ENCODE results near the gene PRSS23.
"Not testable (repeated sequence)": the region's sequence is repeated elsewhere in the genome, so short reads cannot be mapped to it uniquely, and the experiment has no call there.

The PRSS23 gene

DNA sequence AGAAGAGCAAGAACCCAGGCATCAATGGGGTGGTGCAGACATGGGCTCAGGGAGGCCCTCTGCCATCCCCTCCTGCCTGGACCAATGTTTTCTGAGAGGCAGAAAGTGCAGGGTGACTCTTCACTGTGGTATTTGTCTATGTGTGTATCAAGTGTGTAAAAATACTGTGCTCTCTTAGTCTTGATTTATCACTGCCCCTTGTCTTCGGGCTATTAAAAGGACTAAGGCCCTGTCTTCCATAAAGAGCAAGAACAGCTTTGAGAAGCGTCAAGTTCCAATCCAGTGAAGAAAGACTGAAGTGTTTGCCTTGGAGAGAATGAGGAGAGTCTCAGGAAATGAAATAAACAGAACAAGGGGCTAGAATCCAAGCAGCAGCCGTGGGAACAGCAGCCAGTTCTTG is 14.4 kb downstream of the PRSS23 start:
- no peak for DNase-seq (ENCODE audit: low spot score)

- no peak for DNase-seq (ENCODE audit: low spot score)
Measured at GRCh38 chr11:86815726-86816125, 15.4 kb downstream of the PRSS23 start.

DNA sequence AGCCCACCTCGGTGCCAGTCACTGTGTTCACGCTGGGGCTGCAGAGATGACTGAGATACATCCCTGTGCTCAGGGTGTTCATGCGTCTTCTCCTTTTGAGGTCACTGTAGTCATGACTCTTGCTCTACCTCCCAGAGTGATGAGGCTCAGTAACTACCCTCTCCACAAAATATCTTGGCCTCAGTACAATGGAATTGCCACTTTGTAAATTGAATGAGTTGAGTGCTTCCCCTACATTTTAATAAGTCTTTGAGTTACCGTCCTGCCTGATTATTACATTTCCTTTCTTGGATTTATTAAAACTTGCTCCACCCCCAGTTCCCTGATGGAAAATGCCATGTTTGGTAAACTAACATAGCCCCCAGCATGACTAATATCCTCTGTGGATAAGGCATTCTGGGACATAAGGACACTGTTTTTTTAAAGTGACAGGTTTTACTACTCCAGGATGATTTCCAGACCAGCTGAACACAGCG is 15.9 kb downstream of the PRSS23 start:
- DNase-seq (ENCODE audit: low spot score): no peak

DNA sequence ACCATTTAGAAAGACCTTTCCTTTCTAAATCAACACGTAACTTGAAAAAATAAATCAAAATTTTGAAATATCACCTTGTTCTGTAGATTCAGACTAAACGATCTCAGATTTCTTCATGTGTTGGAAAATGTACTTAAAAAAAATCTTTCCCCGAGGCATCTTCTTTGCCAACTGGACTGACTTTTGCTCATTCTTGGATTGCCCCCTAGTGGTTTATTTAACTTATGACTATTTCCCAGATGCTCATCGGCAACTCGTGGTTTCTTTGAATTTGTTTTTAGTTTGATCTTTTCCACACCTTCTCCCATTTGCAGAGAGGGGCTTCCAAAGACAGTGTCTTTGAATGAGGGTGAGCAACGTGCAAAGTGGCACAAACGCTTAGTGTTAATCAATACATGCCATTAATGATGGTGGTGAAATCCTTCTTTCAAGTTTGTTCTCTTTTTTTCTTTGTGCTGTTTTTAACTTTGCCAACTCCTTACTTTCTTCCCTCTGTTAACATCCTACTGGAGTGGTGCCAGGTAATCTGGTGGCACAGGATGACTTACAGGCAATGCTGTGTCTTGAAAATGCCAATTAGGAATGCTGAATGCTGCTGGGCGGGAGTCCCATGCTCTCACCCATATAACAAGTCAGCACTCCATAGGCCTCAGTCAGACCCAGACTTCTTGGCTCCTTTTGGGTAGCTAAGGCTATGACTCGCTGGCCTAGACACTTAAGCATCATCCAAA is 18.3 kb downstream of the PRSS23 start:
- DNase-seq (ENCODE audit: low spot score): peak; percentile 82

DNA sequence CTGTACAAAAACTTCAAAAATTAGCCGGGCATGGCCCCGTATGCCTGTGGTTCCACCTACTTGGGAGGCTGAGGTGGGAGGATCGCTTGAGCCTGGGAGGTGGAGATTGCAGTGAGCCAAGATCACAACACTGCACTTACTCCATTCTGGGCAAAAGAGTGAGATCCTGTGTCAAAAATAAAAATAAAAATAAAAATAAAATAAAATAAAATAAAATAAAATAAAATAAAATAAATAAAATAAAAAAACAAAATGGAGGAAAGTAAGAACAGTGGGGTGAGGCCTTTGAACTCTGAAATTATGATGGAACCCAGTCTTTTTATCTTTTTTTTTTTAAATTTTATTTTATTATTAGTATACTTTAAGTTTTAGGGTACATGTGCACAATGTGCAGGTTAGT is 23.8 kb downstream of the PRSS23 start:
- not testable (repeated sequence) for DNase-seq (ENCODE audit: low spot score)

DNA sequence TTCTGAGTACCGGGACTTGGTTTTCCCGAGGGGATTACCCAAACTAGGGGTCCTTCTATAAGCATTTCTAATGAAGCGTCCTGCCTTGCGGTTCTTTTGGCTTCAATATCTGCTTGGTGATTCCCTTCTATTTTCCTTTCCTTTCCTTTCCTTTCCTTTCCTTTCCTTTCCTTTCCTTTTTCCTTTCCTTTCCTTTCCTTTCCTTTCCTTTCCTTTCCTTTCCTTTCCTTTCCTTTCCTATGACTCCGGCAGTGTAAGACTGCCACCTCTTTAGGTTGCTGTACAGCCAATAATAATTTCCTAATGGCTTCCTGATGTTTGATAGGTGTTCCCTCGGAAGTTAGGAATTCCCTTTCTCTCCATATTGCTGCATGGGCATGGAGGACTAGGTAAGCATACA is 34.0 kb downstream of the PRSS23 start:
- not testable (repeated sequence) for DNase-seq (ENCODE audit: low spot score)

DNA sequence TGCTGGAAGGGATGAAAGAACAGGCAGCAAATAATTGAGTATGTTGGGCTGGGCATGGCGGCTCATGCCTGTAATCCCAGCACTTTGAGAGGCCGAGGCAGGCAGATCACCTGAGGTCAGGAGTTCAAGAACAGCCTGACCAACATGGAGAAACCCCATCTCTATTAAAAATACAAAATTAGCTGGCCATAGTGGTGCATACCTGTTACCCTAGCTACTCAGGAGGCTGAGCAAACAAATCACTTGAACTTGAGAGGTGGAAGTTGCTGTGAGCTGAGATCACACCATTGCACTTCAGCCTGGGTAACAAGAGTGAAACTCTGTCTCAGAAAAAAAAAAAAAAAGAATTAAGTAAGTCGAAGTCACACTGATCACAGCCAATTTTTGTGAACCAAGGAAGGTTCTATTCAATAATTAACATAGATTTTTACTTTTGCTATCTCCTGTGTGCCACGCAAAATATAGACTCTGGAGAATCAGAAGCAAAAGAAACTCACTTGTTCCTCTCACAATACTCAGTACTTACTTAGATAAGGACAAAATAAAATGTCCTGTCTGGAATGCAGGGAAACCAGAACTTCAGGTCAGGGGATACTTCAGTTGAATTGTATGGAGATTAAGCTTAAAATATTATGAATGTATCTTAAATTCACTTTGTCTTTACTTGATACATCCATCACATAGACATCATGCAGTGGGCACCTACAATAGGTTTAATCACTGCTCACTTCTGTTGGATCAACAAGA is 44.6 kb downstream of the PRSS23 start:
- not testable (repeated sequence) for DNase-seq (ENCODE audit: low spot score)

DNA sequence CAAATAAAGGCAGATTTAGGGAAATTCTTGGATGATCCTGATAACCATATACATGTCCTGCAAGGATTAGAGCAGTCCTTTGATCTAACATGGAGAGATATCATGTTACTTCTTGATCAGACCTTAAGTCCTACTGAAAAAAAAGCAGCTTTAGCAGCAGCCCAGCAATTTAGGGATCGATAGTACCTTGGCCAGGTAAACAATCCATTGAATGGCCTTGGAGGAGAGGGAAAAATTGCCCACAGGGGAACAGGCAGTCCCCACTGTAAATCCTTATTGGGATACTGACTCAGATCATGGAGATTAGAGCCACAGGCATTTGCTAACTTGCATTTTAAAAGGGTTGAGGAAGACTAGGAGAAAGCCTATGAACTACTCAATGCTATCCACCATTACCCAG is 47.8 kb downstream of the PRSS23 start:
- no peak for DNase-seq (ENCODE audit: low spot score)

- DNase-seq (ENCODE audit: low spot score): no peak
Measured at GRCh38 chr11:86849679-86850078, 49.3 kb downstream of the PRSS23 start.
